Measurements from ENCODE around the gene SFXN3.
"Not testable (repeated sequence)": the region's sequence is repeated elsewhere in the genome, so short reads cannot be mapped to it uniquely, and the experiment has no call there.

The SFXN3 gene

DNA sequence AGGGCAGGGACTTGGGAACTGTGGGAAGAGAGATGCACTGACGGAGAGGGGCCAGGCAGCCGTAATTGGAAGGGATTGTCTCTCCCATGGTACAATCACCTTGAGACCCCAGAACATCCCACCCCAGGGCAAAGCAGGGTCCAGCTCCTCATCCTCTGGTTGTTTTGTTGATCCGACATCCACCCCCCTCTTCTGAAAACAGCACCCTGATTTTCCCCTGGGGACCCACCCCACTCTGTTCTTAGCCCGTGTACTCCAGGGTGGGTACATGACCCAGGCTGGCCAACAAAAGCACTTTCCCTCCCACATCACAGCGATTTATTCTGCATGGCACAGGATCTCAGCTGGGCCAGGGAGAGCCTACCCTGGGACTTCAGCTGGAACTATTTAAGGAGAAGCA, 14.2 kb upstream of the SFXN3 start:
- no peak for DNase-seq

DNA sequence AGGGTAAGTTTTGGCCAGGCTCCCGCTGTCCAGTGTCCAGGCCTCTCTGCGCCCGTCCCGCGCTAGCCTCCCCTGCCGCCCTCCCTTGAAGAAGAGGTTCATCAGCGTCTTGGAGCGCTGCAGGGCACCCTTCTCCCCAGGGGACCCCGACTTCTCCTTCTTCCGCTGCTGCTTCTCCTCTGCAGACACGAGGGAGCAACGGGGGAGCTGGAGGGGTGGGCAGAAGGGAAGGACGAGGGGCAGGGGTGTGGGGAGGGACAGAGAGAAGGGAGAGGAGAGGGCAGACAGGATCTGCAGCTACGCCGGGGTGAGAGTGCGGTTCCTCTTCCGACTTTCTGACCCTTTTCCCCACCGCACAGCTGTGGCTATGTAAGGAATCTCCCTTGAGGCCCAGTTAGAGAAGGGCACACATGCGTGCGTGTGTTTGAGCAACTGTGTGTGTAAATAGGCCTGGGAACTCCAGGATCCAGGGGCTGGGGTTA, 12.9 kb upstream of the SFXN3 start:
- DNase-seq = no peak

DNA sequence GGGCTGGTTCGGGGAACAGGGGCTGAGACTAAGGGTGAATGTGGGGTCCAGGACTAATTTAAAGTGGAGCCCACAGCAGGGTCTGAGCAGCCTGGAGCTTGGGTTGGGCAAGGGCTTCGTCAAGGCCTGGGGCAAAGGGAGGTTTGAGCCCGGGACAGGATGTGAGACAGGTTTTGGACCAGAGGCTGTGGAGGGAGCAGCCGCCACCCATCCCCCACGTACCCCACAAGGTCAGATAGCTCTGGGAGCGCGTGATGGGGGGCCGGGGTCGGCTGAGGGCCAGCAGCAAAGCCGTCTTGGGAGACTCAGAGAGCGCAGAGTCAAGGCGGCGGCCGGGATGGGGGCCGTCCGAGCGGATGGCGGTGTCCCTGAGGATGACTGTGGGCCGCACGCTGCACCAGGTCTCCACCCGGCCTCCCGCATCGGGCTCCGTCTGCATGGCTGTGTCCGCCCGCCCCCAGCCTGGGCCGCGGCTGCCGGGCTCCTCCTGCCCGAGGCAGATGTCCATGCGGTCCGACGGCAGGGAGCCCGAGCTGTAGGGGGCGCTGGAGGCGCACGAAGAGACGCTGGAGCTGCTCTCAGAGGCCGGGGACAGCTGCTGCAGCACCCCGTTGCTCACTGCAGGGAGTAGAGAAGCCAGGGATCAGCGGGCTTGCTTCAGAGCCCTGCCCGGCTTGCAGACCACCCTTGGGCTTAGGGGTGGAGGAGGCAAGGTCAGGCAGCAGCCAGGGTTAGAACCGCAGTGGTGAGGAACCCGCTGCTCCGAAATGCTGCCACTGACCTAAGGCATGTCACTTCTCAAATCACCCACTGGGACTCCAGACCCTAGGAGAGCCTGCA, 12.2 kb upstream of the SFXN3 start:
- DNase-seq = peak; percentile 64

DNA sequence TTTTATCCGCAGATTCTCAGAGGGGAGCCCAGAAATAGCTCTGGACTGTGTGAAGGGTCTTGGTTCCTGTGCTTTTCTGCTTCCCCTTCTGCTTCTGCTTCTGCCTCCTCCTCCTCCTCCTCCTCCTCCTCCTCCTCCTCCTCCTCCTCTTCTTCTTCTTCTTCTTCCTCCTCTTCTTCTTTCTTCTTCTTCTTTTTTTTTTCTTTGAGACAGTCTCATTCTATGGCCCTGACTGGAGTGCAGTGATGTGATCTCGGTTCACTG, 11.7 kb upstream of the SFXN3 start:
- no peak for DNase-seq

DNA sequence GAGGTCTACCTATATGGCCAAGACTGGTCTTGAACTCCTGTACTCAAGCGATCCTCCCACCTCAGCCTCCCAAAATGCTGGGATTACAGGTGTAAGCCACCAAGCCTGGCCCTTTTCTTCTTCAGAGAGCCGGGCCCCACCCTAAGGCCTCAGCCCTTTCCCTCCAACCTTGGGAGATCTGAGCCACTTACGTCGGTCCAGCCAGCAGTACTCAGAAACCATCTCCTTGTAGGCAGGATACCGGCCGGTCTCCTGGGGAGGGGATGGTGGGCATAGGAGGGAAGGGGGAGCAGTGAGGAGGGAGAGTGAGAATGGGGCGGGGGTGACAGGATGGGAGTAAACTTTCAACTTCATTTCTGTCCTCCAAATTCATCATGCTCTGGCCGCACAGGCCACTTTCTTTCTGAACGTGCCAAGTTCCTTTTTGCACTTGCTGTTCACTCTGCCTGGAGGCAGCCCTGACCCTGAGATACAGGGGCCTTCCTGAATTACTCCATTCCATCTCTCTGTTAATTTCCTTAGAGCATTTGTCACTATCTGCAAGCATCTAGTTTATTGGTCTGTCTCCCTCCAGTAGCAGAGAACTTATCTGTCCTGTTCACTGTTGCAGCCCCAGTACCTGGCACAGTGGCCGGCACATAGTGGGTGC, 10.5 kb upstream of the SFXN3 start:
- no peak for DNase-seq

DNA sequence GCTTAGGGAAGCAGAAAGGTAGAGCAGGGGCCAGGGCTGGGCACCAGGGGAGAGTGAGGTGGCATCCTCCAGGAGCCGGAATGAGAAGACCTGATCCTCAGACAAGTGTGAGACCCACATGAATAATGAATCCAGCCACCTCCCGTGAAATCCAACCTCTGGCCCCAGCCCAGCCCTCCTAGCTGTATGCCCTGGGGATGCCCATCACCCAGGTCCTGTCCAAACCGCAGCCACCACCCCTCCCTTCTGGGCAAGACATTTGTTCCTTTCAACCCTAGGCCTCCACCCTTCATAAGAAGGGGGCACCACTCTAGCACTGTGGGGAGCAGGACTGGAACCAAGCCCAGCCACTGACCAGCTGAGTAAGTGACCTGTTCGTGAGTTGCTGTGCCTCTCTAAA, 9.8 kb upstream of the SFXN3 start:
- no peak for DNase-seq

DNA sequence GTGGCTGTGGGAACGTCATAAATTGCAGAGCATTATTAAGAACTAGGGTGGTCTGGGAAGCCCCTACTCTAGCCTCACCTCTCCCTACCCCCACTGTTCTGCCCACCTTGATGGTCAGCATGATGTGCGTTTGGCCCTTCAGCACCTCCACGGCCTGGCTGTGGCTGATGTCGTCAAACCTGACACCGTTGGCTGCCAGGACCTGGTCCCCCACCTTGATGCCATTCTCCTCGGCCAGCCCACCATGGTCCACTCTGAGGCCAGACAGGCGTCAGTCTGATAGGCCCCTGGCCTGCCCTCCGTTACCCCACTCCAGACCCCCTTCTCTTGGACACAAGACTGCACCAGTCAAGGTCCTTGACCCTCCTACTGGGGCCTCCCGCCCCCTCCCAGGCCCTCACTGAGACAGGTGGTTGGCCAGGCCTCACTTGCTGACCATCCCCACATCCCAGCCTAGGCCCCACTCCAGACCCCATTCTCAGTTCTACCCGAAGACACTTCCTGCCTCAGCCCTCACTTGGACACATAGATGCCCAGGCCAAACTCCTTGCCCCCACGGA, 9.3 kb upstream of the SFXN3 start:
- no peak for DNase-seq

DNA sequence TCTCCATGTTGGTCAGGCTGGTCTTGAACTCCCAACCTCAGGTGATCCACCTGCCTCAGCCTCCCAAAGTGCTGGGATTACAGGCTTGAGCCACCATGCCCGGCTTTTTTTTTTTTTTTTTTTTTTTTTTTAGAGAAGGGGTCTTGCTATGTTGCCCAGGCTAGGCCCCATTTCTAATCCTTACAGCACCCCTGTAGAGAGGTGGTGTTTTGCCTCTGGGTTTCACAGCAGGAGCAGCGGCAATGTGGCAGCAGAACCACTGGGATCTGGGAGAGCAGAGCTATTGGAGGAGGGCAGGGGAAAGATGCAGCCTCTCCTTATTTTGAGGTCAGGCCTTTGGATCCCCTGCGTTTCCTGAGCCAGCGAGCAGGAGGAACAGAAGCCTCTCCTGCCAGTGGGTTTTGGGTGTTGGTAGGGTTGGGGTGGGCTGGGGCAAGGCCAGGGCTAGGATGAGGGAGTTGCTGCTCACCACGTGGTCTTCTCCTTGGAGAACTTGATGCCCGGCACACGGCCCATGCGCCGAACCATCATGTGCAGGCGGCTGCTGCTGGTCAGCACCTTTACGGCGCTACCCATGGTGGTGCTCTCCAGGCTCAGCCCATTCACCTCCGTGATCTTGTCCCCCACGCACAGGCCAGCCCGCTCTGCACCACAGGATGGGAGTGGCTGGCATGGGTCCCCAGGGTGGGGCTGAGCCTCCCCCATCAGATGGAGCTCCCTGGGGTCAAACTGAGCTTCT, 7.9 kb upstream of the SFXN3 start:
- DNase-seq = no peak

DNA sequence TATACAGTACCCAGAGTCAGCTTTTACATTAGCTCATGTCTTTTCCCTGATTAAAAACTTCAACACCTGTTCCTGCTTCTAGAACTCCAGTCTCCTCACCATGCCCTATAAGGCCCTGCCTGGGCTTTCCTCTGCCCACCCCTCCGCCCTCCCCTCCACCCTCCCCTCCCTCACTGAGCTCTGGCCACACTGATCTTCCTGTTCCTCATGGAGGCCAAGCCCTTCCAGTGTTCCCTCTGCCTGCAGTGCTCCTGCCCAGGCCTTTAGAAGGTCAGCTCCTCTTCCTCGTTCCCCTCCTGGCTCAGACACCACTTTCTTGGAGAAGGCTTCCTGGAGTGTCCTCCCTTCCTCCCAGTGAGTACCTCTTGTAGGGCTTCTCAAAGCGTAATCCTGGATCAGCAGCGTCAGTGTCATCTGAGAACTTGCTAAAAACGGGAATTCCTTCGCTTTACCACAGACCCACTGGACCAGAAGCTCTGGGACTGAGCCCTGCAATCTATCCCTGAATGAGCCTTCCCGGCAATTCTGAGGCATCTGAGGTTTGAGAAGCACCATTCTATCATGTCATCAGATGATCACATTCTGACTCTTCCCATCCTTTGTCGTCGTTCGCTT, 3.8 kb upstream of the SFXN3 start:
- DNase-seq = no peak

DNA sequence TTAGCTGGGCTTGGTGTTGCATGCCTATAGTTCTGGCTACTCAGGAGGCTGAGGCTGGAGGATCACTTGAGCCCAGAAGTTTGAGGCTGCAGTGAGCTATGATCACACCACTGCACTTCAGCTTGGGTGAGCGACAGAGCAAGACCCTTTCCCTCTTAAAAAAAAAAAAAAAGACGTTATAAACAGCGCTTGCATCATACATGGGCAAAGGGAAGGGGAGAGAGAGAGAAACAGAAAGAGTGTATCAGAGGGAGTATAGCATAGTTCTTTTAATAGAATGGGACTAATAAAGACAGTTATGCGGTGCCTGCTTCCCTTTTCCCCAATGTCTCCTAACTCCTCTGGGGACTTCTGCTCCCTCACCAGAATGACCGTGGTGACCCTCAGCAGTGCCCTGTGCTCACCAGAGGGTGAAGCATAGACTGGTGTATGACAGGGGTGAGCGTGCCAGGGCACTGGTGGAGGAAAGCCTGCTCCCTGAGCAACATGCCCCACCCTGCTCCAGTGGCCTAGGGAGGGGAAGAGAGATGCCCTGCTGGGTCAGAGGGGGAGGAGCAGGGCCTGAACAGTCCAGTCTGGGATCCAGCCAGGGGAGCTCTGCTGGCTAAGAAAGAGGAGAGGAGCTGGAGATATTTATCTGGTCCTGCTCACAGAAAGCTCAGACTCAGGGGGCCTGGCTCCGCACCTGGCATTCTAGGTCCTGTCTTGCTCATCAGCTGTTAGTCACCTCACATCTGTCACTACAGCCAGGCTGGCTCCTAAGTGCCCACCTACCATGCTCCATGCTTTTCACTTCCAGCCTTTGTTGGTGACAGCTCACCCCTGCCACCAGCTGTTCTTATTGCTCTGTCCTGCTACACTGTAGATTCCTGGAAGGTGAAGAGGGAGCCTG, 2.3 kb upstream of the SFXN3 start:
- peak; percentile 69 for DNase-seq

DNA sequence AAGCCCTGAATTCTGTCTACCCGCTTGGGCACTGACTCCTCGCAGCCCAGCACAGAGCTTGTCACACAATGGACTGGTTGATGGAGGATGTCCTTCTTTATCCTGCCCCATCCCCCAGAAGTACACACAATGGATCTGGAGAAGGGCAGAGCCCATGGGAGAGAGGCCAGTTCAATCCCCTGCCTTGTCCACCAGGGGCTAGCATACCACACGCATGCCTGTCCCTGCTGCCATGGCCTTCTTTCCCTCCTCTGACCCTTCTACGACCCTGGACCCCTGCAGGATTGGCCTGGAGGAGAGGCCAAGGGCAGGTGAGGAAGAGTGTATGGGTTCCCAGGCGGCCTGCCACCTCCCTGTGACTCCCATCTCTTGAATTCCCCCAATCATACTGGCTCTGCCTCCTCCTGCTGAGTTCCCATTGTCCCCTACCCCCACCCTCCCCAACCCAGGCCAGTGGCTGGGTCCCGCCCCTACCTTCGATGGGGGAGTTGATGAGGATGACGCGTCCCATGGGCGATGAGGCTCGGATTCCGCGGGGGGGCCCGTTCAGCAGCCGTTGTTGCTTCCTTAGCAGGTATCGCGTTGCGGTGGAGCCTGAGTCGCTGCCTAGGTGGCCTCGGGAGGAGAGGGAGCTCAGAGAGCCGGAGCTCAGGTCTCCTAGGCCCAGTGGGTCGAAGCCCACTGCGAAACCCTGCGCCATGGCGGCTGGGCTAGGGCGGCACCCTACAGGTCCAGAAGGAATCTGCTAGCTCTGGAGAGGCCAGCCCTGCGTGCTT, 1.3 kb upstream of the SFXN3 start:
- DNase-seq = peak; percentile 5

DNA sequence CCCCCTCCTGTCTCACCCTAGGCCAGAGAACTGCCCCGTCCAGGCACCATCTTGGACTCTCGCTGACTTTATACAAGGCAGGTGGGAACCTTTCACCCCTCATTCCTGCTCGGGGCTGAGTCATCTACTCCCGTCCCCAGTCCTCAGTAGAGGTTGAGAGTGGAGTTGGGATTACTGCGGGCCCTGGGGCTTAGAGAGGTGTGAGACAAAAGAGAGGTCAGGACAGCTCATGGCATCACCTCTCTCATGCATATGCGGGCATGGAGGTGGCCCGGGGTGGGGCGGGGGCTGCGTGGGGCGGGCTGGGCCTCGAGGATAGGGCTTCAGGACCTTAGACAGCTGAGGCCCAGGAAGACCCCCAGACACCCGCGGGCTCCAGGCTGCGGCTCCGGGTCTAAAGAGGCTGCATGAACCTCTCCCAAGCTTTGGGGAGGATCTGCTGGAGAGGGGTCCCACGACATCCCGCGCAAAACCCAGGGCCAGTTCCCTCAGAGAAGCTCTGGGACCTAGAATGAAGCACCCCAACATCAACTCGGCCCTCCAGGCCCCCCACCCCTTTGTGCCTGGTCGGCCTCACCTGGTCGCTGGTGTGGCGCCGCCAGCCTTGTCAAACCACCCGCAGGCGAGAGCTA, 422 bp upstream of the SFXN3 start:
- DNase-seq = no peak

DNA sequence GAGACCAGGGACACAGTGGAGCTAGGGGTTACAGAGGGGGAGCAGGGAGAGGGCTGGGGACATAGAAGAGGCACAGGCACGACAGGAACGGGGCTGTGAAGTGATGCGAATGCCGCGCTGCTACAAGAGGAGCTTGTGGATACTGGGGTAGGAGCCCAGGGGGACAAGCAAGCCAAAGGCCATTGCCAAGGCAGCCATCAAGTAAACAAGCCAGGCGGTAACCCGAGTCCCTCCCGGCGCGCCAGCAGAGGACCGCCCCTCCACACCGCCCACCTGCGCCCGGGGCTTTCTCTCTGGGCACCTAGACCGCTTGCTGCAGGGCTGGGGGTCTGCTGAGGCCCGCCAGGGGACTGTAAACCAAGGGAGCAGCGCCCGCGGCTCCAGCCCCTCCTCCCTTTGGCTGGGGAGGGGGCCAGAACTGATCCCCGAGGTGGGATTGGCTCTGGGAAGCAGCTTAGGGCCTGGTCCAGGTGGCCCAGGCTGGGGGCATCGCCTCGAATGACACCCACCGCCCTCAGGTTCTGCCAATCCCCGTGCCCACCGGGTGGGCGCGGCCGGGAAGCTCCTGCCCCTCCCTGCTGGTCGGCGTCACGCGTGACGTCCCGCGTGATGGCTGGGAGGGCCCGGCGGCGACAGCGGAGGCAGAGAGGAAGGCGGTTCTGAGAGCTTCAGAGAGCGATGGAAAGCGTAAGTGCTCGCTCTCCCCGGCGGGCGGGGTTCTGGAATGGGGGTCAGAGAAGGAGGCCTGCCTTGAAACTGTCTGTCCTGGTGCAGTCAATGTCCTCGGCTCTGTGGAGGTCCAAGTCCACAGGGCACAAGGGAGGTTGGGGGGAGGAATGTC, 982 bp downstream of the SFXN3 start:
- peak; percentile 68 for DNase-seq

DNA sequence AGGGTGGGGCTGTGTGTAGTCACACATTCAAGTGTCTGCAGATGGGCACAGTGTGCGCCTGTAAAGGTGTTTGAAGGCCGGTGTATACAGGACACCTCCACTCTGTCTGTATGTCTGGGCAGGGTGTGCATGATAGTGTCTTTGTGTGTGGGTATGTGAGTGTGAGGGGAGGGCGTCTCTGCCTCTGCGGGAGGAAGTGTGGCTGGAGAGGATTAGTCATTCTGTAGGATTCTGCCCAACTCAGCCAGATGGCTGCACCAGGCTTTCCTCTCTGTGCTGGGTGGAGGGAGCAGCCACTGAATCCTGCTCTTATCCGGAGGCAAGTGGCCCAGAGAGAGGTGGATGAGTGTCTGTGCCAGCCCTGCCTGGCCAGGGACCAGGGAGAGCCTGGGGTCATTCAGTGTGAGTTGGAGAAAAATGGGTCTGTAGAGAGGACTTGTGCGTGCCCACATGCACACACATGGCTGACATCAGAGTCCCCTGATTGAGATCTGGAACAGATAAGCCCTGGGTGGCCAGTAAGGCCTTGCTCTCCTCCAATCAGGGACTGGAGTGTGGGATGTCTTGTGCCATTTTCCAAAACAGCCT, 1.7 kb downstream of the SFXN3 start:
- peak; percentile 48 for DNase-seq

DNA sequence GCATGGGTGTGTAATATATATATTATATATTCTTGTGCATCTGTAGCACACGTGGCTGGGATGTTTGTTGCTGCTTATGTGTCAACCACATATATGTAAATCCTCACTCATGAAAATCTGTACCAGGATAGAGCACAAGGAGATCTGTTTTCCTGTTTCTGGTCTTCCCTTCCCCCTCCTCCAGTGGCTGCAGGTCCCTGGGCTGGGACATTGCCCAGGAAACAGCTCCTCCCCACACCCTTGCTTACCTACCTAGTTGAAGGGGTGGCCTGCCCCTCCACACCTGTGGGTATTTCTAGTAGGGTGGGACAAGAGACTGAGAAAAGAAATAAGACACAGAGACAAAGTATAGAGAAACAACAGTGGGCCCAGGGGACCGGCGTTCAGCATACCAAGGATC, 2.2 kb downstream of the SFXN3 start:
- DNase-seq = no peak

DNA sequence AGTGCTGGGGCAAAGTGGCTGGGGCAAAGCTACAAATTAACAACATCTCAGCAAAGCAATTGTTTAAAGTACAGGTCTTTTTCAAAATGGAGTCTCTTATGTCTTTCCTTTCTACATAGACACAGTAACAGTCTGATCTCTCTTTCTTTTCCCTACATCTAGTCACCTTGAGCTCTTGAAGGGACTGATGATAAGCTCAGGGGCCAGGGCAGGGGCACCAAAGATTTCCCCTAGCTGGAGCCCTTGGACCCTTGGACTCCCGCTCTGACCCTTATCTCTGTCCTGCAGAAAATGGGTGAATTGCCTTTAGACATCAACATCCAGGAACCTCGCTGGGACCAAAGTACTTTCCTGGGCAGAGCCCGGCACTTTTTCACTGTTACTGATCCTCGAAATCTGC, 3.4 kb downstream of the SFXN3 start:
- not testable (repeated sequence) for DNase-seq

DNA sequence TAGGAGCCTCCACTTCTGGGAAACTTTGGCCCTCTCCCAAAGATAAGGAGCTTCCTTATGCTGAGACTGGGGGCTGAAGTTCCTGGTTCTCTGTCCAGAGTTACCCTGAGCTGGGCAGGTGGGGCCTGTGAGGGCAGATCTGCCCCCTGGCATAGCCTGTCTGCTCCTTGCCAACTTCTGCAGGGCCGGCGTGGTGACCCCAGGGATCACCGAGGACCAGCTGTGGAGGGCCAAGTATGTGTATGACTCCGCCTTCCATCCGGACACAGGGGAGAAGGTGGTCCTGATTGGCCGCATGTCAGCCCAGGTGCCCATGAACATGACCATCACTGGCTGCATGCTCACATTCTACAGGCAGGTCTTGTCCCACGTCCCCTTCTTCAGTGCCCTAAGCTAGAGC, 4.3 kb downstream of the SFXN3 start:
- DNase-seq = no peak

DNA sequence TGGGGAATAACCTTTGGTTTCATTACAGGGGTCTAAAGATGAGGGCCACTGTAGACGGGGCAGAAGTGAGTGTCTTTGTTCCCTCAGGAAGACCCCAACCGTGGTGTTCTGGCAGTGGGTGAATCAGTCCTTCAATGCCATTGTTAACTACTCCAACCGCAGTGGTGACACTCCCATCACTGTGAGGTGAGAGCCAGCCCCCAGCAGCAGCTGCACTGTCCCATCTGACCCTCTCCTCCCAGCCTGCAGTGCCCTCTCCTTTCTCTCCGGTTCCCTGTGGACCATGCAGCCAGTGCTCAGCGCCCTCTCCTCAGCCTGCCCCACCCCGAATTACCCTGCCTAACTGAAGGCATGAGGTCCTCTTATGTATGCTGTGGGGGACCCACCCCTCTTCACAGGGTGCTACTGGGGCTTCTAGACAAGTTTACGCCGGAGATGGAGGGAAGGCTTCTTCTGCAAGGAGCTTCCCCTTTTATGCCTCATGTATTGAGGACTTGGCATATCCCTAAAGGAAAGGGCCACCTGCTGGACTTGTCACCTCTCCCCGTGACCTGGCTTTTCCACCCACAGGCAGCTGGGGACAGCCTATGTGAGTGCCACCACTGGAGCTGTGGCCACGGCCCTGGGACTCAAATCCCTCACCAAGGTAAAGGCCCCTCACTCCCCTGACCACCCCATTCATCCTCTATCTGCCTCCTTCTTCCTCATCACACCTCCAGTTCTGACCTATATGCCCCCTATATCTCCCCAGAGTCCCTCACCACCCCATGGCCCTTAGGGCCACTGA, 5.1 kb downstream of the SFXN3 start:
- DNase-seq = no peak

DNA sequence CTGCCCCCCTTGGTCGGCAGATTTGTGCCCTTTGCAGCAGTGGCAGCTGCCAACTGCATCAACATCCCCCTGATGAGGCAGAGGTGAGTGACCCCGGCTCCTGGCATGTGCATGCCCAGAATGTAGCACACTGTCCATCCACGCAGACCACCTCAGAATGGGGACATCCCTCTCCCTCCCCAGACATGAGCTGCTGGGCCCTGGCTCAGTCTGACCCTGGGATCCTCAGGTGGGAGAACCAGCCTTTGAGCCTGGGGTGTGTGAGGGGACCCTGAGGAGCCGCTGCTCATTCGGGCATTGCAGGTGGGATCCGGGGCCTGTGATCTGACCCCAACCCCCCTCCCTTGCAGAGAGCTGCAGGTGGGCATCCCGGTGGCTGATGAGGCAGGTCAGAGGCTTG, 5.7 kb downstream of the SFXN3 start:
- no peak for DNase-seq
